ENCODE results near the gene KLRC1. TPM values are rescaled to one million over a fixed set of nuclear protein-coding genes. Genes with fewer than 3 reads are reported as not detected.
"Not testable (repeated sequence)": the region's sequence is repeated elsewhere in the genome, so short reads cannot be mapped to it uniquely, and the experiment has no call there.

The KLRC1 gene
- total RNA-seq: 1 to 10 TPM in 2 of 3 donors, under 1 TPM in 1; 0.48 to 8.3 (median 3.3) TPM

DNA sequence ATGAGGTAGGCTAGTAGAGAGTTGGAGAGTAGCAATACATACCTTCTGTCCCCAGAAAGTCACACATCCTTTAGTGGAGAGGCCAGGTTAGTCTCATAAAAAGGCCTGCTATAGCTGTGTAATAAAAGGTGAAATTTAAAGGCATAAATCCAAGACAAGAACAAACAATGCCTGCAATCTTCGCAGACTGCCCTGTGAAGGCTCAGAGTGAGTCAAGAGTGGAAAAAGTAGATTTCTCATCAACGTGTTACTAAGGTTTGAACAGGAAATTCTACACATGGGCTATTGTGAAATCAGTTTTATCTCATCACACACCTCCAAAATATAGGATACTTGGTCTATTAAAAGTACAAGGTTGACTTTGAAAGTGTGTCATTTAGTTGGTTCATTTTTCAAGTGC lies at the start of gene KLRC1:
Gene KLRC1, minus strand, starts transcription at position 222 of the 400 bp plus-strand sequence. CDS start 2,221 bp downstream, outside the sequence.
- intact Hi-C loops (cut with DNase I; ENCODE audit: low total_unique reads): no loop called here
- Histone ChIP-seq H3K9me3 (peaks cover 9 to 18% of the 10 kb centered on the region in 2 donors), H3K4me1 (no peaks in the 10 kb centered on the region), H3K27ac (no peak within 1 kb of the TSS), H3K36me3 (no peaks in the 10 kb centered on the region), H3K4me3 (no peak within 1 kb of the TSS), H3K27me3 (no peaks in the 10 kb centered on the region)
- TF ChIP-seq POLR2A (IDR thresholded peaks at IDR 0.05) (no peak), POLR2AphosphoS5 (IDR thresholded peaks at IDR 0.05) (no peak)
- TF ChIP-seq, protein P1, sequence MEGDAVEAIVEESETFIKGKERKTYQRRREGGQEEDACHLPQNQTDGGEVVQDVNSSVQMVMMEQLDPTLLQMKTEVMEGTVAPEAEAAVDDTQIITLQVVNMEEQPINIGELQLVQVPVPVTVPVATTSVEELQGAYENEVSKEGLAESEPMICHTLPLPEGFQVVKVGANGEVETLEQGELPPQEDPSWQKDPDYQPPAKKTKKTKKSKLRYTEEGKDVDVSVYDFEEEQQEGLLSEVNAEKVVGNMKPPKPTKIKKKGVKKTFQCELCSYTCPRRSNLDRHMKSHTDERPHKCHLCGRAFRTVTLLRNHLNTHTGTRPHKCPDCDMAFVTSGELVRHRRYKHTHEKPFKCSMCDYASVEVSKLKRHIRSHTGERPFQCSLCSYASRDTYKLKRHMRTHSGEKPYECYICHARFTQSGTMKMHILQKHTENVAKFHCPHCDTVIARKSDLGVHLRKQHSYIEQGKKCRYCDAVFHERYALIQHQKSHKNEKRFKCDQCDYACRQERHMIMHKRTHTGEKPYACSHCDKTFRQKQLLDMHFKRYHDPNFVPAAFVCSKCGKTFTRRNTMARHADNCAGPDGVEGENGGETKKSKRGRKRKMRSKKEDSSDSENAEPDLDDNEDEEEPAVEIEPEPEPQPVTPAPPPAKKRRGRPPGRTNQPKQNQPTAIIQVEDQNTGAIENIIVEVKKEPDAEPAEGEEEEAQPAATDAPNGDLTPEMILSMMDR (IDR thresholded peaks at IDR 0.05): no peak
- no peak for DNase-seq (ENCODE audit: low spot score in 2 of 2)

DNA sequence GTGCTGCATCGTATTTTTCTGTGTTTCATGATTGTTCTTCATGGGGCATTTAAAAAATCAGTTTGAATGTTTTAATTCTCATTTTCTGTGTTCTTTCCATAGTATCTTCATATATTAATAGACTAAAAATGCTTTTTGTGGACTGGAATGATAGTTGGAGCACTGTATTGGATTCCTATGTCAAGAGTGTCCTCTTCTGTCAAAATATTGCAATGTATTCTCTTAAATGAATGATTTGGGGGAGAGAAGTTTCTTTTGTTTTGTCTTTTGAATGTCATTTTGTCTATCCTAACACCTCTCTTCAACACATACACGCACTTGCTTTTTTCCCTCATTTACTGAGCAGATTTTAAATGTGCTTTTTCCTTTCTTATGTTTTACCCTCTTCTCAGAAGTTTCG lies 47.9 kb upstream of the KLRC1 start:
- intact Hi-C loops (cut with DNase I; ENCODE audit: low total_unique reads): no loop called here

DNA sequence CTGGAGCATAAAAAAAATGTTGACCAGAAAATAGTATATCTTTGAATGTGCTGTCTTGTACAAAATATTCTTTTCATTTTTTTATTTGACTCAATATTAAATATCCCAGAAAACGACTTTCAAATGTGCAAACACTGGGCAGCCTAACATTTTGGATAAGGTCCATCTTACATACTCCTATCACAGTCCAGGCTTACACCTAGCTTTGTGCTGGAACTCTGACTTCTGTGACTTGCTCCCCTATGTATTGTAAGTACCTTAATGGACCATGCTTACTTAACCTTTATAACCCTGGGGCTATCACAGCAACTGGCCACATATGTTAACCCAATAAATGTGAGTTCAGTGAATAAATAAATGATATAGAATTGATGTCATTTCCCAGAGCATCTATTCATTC lies 44.9 kb upstream of the KLRC1 start:
- intact Hi-C loops (cut with DNase I; ENCODE audit: low total_unique reads): no loop called here
- TF ChIP-seq POLR2AphosphoS5 (IDR thresholded peaks at IDR 0.05): no peak
- TF ChIP-seq, protein P1 (IDR thresholded peaks at IDR 0.05): no peak
- TF ChIP-seq POLR2A (IDR thresholded peaks at IDR 0.05): no peak

More for the DNA sequence above, 47.9 kb upstream of the KLRC1 start:
- Histone ChIP-seq H3K4me1 (no peaks in the 10 kb centered on the region), H3K36me3 (no peaks in the 10 kb centered on the region), H3K27ac (no peak overlapping the region), H3K27me3 (no peaks in the 10 kb centered on the region), H3K4me3 (no peak overlapping the region), H3K9me3 (no peaks in the 10 kb centered on the region)
- TF ChIP-seq POLR2AphosphoS5 (IDR thresholded peaks at IDR 0.05): no peak
- TF ChIP-seq, protein P1 (IDR thresholded peaks at IDR 0.05): no peak
- no peak for TF ChIP-seq POLR2A (IDR thresholded peaks at IDR 0.05)
- DNase-seq (ENCODE audit: low spot score in 2 of 2): no peak

DNA sequence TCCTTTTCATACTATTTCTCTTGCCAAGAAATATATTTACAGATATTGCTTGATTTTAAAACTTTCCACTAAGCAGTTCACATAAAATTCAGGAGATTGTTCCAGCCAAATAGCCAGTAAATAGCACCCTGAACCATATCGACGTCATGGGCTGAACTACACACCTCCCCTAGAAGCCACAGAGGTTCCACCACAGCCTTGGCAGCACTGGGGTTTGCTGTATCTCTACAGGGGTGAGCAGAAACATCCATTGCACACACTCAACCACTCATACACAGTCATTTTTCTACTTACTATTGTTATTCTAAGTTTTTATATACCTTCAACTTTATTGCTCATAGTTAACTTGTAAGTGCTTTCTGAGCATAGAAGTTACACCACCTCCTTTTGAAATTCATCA lies 44.4 kb upstream of the KLRC1 start:
- H3K4me1 ChIP-seq: no peaks in the 10 kb centered on the region
- H3K36me3 ChIP-seq: no peaks in the 10 kb centered on the region
- no peak for DNase-seq (ENCODE audit: low spot score in 2 of 2)
- H3K4me3 ChIP-seq: no peak overlapping the region
- H3K27me3 ChIP-seq: no peaks in the 10 kb centered on the region
- H3K27ac ChIP-seq: no peak overlapping the region
- intact Hi-C loops (cut with DNase I; ENCODE audit: low total_unique reads): no loop called here
- no peaks in the 10 kb centered on the region for H3K9me3 ChIP-seq
- TF ChIP-seq POLR2A (IDR thresholded peaks at IDR 0.05) (no peak), POLR2AphosphoS5 (IDR thresholded peaks at IDR 0.05) (no peak)

More for the DNA sequence above, 44.9 kb upstream of the KLRC1 start:
- H3K36me3 ChIP-seq: no peaks in the 10 kb centered on the region
- no peaks in the 10 kb centered on the region for H3K9me3 ChIP-seq
- DNase-seq (ENCODE audit: low spot score in 2 of 2): no peak
- H3K4me3 ChIP-seq: no peak overlapping the region
- H3K4me1 ChIP-seq: no peaks in the 10 kb centered on the region
- H3K27me3 ChIP-seq: no peaks in the 10 kb centered on the region
- H3K27ac ChIP-seq: no peak overlapping the region

DNA sequence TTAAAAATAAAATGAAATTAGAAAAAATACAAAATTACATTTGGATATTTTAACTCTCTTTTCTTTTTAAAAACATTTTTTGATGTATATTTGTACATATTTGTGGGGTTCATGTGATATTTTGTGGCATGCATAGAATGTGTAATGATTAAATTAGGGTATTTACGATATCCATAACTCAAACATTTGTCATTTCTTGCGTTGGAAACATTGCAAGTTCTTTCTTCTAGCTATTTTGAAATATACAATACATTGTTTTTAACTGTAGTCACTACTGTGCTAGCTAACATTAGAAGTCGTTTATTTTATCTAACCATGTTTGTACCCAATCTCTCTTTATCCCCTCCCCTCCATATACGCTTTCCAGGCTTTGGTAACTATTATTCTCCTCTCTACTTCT lies 38.6 kb upstream of the KLRC1 start:
- Histone ChIP-seq H3K9me3 (no peaks in the 10 kb centered on the region), H3K36me3 (no peaks in the 10 kb centered on the region), H3K4me3 (no peak overlapping the region), H3K27ac (no peak overlapping the region), H3K4me1 (no peaks in the 10 kb centered on the region), H3K27me3 (no peaks in the 10 kb centered on the region)
- DNase-seq (ENCODE audit: low spot score in 2 of 2): no peak
- TF ChIP-seq POLR2AphosphoS5 (IDR thresholded peaks at IDR 0.05): no peak
- TF ChIP-seq, protein P1 (IDR thresholded peaks at IDR 0.05): no peak
- no peak for TF ChIP-seq POLR2A (IDR thresholded peaks at IDR 0.05)
- intact Hi-C loops (cut with DNase I; ENCODE audit: low total_unique reads): no loop called here

DNA sequence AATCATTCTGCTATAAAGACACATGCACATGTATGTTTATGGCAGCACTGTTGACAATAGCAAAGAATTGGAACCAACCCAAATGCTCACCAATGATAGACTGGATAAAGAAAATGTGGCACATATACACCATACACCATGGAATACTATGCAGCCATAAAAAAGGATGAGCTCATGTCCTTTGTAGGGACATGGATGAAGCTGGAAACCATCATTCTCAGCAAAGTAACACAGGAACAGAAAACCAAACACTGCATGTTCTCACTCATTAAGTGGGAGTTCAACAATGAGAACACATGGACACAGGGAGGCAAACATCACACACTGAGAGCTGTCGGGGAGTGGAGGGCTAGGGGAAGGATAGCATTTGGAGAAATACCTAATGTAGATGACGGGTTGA lies 34.2 kb upstream of the KLRC1 start:
- intact Hi-C loops (cut with DNase I; ENCODE audit: low total_unique reads); H3K36me3 ChIP-seq; DNase-seq (ENCODE audit: low spot score in 2 of 2); H3K4me1 ChIP-seq; H3K4me3 ChIP-seq; H3K27me3 ChIP-seq; H3K27ac ChIP-seq; H3K9me3 ChIP-seq: not testable (repeated sequence)

DNA sequence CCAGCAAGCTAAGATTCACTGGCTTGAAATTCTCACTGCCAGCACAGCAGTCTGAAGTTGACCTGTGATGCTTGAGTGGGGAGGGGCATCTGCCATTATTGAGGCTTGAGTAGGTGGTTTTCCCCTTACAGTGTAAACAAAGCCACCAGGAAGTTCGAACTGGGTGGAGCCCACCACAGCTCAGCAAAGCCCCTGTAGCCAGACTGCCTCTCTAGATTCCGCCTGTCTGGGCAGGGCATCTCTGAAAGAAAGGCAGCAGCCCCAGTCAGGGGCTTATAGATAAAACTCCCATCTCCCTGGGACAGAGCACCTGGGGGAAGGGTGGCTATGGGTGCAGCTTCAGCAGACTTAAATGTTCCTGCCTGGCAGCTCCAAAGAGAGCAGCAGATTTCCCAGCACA lies 28.7 kb upstream of the KLRC1 start:
- not testable (repeated sequence) for H3K4me1 ChIP-seq; H3K9me3 ChIP-seq; H3K27me3 ChIP-seq; DNase-seq (ENCODE audit: low spot score in 2 of 2); H3K27ac ChIP-seq; H3K4me3 ChIP-seq; H3K36me3 ChIP-seq
- intact Hi-C loops (cut with DNase I; ENCODE audit: low total_unique reads): loop anchor here (5.0 kb wide), 2 partner anchors 35 to 730 kb away; no protein-coding TSS in a partner anchor

DNA sequence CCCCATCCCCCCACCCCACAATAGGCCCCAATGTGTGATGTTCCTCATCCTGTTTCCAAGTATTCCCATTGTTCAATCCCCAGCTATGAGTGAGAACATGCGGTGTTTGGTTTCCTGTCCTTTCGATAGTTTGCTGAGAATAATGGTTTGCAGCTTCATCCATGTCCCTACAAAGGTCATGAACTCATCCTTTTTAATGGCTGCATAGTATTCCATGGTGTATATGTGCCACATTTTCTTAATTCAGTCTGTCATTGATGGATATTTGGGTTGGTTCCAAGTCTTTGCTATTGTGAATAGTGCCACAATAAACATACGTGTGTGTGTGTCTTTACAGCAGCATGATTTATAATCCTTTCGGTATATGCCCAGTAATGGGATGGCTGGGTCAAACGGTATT lies 19.6 kb upstream of the KLRC1 start:
- H3K27ac ChIP-seq; intact Hi-C loops (cut with DNase I; ENCODE audit: low total_unique reads); H3K4me1 ChIP-seq; H3K9me3 ChIP-seq; H3K36me3 ChIP-seq; H3K27me3 ChIP-seq; DNase-seq (ENCODE audit: low spot score in 2 of 2); H3K4me3 ChIP-seq: not testable (repeated sequence)
